GM18498 (cell line): ENCODE measurements around the gene GALNT4.
A peak's percentile ranks its signal among the peaks of the same experiment; 100 is the strongest.

Experiments
- ATAC-seq: cut with Tn5 transposase; IDR thresholded peaks from one replicate; pipeline ENCODE4 v1.9.1; 2021; ENCODE audit warnings: mild to moderate bottlenecking, moderate library complexity; ENCODE audit not compliant: unreplicated experiment

The GALNT4 gene

DNA sequence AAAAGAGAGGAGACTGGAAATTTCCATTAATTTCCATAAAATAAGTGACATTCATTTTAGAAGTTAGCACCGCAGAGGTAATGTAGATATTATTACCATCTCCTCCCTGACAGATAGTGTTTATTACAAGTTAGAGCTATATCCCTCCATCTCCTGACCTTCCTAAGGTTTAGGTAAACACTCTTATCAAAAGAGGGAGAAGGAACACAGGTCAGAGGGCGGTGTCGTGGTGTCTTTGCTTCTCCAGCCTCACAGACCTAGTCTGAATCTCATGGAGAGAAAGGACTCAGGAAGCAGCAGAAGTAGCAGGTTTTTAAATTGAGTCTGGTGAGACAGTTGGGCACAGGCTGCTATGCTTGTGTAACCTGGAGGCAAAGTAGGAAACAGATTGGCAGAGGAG, 12.8 kb upstream of the GALNT4 start:
- no peak for ATAC-seq

DNA sequence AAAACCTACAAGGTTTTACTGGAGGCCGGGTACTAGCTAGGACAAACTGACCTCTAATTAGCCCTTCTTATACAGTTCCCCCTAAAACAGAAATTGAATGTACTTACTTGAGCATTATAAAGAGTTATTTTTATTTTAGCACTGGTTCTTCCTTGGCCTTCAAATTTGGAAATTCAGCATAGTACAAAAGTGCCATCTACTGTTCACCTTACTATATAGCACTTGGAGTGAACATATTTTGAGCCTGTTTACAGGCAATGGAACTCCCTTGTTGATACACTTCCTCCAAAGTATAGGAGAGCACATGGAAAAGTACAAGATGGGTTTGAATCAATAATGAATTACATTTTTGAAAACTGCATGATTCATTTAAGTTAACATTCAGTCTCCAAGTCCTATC, 5.1 kb upstream of the GALNT4 start:
- peak; percentile 25 for ATAC-seq

DNA sequence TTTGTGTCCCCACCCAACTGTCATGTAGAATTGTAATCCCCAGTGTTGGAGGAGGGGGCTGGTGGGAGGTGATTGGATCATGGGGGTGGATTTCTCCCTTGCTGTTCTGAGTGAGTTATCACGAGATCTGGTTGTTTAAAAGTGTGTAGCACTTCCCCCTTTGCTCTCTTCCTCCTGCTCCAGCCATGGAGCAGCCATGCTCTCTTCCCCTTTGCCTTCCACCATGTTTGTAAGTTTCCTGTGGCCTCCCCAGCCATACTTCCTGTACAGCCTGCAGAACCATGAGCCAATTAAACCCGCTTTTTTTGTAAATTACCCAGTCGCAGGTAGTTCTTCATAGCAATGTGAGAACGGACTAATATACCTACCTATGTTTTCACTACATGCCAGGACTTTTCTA, 3.8 kb upstream of the GALNT4 start:
- ATAC-seq, result no peak

DNA sequence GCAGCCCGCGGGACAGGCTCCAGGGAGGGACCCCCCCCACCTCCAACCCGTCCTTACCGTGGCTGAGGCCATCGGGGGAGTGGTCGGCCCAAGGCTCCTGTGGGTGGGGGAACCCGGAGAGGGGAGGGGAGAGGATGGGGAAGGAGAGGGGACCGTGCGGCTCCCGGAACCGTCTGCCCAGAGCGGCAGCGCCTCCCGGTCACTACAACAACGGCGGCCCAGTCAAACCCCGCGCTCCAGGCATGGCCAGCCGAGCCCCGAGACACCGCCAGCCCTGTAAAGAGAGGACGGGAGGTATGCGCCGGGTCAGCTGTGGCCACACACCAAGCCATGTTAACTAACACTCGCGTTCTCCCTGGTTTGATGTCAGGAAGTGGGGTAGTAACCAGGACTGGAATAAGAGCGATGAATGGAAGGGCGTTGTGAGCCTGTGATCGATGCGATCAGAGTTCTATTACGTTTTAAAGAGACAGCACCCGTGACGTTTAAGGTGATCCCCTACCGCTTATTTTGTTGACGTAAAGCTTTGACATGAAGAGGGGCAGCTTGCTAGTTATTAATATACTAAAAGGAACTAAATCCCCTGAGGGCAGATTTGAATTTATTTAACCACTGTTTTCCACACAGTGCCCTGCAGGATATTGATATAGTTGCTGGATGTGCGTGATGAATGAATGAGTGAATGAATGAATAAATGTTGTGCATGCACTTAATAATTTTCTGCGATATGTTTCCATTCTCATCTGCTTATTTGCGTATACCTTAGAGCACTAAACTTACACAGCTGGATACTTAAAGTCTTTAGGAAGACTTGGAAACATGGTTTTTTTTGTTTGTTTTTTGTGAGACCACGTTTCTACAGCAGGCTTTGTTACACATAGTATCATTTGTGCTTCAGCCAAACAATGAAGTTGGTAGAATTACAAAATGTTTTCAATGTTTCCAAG, 1.5 kb upstream of the GALNT4 start, which contains the start of gene POC1B:
Gene POC1B, minus strand, starts transcription at position 224 of the 947 bp plus-strand sequence. Its CDS starts 152 bp downstream, at position 72.
- peak; percentile 72 for ATAC-seq

GRCh38 chr12:89525305-89525823, 768 bp upstream of the GALNT4 start:
- peak; percentile 32 for ATAC-seq

- ATAC-seq, result no peak
Observed at GRCh38 chr12:89523843-89524540, 604 bp downstream of the GALNT4 start.

DNA sequence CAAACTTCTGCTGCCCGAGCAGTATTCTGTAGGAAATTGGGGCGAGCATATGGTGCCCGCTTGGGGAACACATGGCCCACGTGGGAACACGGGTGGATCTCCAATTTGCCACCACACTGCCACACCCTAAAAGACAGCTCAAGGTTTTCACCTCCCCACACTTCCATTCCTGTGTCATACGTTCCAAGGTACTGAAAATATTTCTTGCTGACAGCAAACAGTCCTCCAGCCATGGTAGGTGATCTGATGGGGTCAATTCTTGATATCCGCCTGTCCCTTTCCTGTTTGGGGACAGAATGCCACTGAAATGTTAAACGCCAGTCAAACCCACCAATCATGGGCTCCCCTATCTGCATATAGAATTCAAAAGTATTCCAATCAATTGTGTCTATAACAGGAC, 1.2 kb downstream of the GALNT4 start:
- ATAC-seq, result no peak

DNA sequence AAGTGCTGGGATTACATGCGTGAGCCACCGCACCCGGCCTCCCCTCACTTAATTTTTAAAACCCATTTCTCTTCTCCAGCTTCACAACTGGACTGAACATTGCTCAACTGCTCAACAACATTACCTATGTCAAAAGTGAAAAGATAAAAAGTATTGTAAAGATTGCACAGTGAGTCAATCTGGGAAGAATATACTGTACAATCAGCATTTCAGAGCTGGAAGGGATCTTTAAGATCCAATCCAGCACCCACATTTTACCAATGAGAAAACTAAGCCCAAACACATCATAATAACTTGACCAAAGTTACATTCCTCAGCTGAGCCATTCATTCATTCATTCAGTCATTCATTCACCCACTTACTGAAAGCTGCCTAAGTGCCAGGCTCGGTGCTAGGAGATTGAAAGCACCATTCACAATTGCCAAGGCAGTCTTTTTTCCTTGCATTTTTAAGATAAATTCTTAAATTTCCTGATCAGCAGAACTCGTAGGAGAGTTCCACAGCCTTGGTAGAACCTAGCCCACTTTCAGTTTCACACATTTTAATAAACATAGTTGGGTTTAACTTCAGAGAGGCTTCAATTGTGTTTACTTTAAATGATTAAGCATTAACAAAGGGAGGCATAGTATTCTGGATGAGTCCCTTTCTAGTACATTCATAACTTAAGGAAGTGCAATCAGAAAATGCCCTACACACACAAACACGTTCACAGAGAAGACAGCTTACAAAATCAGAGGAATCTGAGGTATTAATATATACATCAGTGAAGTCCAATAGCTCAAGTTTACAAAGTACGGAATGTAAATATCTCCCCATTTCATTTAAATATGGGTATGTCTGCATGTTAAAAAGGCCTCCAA, 3.0 kb downstream of the GALNT4 start:
- no peak for ATAC-seq

- no peak for ATAC-seq
Observed at GRCh38 chr12:89517720-89518119, 6.9 kb downstream of the GALNT4 start.

GRCh38 chr12:89516633-89517032, 8.0 kb downstream of the GALNT4 start:
- no peak for ATAC-seq

GRCh38 chr12:89514751-89515150, 9.8 kb downstream of the GALNT4 start:
- ATAC-seq, result peak; percentile 94

- no peak for ATAC-seq
Observed at GRCh38 chr12:89513544-89513943, 11.1 kb downstream of the GALNT4 start.

DNA sequence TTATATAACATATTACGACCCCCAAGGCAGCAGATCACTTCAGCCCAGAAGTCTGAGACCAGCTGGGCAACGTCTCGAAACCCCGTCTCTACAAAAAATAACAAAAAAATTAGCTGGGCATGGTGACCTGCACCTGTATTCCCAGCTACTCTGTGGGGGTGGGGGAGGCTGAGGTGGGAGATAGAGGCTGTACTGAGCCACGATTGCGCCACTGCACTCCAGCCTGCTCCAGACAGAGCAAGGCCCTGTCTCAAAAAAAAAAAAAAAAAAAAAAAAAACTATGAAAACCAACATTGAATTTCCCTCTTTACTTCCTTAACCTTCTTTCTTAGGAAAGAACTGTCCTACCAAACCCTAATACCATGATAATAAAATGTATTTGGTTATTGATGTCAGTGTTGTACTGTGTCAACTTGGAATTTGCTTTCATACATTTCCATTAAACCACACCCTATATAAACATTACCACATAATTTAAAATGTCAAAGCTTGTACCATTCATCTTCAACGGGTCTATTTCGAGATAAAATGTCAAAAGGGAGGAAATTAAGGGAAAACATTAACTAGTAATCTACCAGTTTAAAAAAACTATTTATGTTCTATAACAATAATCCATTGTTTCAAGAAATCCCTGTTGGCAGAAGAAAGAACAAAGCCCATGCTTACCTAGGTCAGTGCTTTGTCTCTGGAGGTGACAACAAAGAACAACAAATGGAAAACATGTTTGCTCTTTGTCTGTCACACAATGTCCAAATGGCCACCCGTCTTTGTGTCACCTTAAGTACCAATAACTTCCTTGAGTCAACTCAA, 17.4 kb downstream of the GALNT4 start:
- no peak for ATAC-seq

DNA sequence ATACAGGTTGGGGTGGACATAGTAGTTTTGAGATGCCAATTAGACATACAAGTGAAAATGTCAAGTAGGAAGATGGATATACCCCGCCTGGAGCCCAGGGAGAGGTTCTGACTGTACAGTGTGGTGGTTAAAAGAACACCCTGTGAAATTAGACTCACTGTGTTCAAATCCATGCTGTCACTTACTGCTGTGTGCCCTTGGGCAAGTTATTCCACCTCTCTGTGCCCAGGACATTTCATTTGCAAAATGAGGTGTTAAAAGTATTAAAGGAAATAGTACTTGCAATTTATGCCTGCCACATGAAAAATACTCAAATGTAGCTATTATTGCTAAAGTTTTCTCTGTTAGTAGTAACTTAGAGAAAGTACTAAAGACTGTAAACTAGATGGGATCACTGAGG, 18.5 kb downstream of the GALNT4 start:
- ATAC-seq, result no peak

GRCh38 chr12:89504560-89505346, 19.8 kb downstream of the GALNT4 start:
- ATAC-seq, result no peak

- no peak for ATAC-seq
Observed at GRCh38 chr12:89501793-89502192, 22.8 kb downstream of the GALNT4 start.

GRCh38 chr12:89499857-89500256, 24.7 kb downstream of the GALNT4 start:
- ATAC-seq, result no peak

DNA sequence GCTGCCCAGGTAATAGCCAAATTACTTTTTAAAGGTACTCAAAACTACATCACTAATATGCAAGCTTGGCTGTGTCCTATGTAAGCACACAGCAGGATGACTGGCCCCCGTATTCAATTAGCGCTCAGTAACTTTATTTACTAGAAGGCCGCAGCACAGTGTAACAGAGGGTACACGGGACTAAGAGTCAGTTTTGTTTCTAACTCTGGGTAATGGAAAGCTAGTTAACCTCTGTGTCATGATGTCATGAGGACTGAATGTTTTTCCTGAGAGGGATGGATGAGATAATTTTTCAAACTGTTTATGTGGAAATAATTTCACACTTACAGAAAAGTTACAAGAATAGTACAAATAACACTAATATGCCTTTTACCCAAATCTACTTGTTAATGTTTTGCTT, 27.1 kb downstream of the GALNT4 start:
- ATAC-seq, result no peak

DNA sequence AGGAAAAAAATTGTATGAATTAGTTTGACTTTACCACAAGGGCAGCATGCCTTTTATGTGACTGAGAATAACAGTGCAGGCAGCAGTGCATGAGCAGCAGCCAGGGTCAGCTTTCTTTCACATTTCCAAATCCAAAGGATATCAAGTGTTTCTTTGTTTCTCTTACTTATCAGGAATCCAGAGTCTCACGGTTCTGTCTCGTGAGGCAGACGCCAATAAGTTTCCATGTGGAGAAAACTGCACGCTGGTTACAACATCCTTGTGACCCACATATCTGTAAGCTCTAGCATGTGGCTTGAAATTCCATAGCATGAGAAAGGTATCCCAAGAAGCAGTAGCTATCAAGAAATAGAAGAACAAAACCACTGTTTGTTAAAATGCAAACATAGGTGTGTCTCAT, 27.6 kb downstream of the GALNT4 start:
- ATAC-seq, result no peak
